Neural cell (in vitro differentiated cells): ENCODE measurements around the gene CASP9.
"Not testable (repeated sequence)": the region's sequence is repeated elsewhere in the genome, so short reads cannot be mapped to it uniquely, and the experiment has no call there.

Experiments used
- EZH2 ChIP-seq: fragments of 200-600, 300-800 bp; shearing (Covaris generic), sonication (generic); IDR thresholded peaks from 2 replicates; pipeline ENCODE4 v1.6.1; 2014; ENCODE audit warnings: antibody characterized with exemption, low read length, borderline replicate concordance, mild to moderate bottlenecking; ENCODE audit not compliant: insufficient read depth, poor library complexity, severe bottlenecking
- MXI1 ChIP-seq: fragments of 450-650 bp; conservative IDR thresholded peaks from 2 replicates; pipeline ENCODE4 v1.6.1; 2014; ENCODE audit warnings: antibody characterized with exemption, mild to moderate bottlenecking; ENCODE audit not compliant: poor library complexity, severe bottlenecking
- POLR2AphosphoS5 ChIP-seq: IDR thresholded peaks from 2 replicates; pipeline ENCODE4 v1.6.1; 2012
- SMC3 ChIP-seq: fragments of 450-650 bp; conservative IDR thresholded peaks from 2 replicates; pipeline ENCODE4 v1.6.1; 2014; ENCODE audit warnings: antibody characterized with exemption, mild to moderate bottlenecking, moderate library complexity; ENCODE audit not compliant: poor library complexity
- TF ChIP-seq, protein P1 (sequence below): fragments of 450-650 bp; IDR thresholded peaks from 2 replicates; pipeline ENCODE4 v1.5.1; 2014; ENCODE audit warnings: antibody characterized with exemption, mild to moderate bottlenecking, moderate library complexity; ENCODE audit not compliant: poor library complexity, severe bottlenecking

DNA sequence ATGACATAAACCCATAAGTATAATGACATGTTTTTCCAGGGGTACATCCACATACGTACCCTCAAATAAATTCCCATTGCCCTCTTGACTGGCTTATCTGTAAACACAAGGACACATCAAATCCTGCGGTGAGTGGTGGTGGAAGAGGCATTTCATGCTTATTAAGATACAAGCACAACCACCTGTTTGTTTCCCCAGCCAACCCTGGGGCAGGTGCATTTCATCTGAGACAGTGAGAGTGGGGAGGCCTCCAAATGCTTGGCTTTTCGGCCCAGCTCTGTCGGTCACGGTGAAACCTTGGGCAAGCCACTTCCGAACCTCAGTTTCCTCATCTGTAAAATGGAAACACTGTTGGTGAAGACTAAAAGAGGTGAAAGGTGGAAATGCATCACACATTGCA lies 39.6 kb downstream of the CASP9 start:
- not testable (repeated sequence) for TF ChIP-seq EZH2, POLR2AphosphoS5, MXI1, SMC3
- TF ChIP-seq, protein P1, sequence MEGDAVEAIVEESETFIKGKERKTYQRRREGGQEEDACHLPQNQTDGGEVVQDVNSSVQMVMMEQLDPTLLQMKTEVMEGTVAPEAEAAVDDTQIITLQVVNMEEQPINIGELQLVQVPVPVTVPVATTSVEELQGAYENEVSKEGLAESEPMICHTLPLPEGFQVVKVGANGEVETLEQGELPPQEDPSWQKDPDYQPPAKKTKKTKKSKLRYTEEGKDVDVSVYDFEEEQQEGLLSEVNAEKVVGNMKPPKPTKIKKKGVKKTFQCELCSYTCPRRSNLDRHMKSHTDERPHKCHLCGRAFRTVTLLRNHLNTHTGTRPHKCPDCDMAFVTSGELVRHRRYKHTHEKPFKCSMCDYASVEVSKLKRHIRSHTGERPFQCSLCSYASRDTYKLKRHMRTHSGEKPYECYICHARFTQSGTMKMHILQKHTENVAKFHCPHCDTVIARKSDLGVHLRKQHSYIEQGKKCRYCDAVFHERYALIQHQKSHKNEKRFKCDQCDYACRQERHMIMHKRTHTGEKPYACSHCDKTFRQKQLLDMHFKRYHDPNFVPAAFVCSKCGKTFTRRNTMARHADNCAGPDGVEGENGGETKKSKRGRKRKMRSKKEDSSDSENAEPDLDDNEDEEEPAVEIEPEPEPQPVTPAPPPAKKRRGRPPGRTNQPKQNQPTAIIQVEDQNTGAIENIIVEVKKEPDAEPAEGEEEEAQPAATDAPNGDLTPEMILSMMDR: not testable (repeated sequence)
